DOHH2 (cell line): ENCODE measurements around the gene RAD23B.

ENCODE experiments used
- CTCF ChIP-seq: fragments of 200-600 bp; sonication (generic); IDR thresholded peaks from one replicate; pipeline ENCODE4 v1.5.1; 2014; ENCODE audit warnings: antibody characterized with exemption, mild to moderate bottlenecking, low read depth, low read length; ENCODE audit not compliant: poor library complexity, severe bottlenecking
- EZH2phosphoT487 ChIP-seq: fragments of 200-600 bp; sonication (generic); IDR thresholded peaks from 2 replicates; pipeline ENCODE4 v1.6.1; 2017; ENCODE audit warnings: borderline replicate concordance, mild to moderate bottlenecking, antibody characterized with exemption, low read length, moderate library complexity, mixed read lengths

DNA sequence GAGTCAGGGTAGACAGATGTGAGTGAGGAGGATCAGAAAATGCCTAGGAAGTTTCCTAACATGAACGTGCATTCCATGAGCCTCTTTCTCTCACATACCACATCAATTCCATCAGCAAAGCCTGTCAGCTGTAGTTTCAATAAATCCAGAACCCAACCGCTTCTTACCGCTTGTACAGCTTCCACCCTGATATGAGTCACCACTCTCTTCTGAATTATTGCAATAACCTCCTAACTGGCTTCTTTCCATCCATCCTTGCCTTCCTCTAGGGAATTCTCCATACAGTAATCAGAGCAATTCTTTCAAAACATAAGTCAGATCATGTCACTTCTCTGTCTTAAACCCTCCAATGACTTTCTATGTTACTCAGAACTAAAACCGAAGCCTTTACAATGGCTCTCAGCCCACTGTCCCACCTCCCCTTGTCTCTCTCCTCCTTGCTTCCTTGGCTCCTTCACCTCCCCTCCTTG lies 8.1 kb upstream of the RAD23B start:
- no peak for TF ChIP-seq CTCF
- no peak for TF ChIP-seq EZH2phosphoT487
